Urothelium cell line (cell line): Measurements from ENCODE around the gene CRACR2A.

Source experiments
- DNase-seq: peaks from one replicate; pipeline ENCODE4 v3.0.0; 2011; ENCODE audit warnings: low spot score, mixed read lengths
- FAIRE-seq: peaks from 2 replicates; lab custom pipeline; 2011; peaks lifted over from hg19 to GRCh38; lab: Jason Lieb, UNC

CRACR2A gene

DNA sequence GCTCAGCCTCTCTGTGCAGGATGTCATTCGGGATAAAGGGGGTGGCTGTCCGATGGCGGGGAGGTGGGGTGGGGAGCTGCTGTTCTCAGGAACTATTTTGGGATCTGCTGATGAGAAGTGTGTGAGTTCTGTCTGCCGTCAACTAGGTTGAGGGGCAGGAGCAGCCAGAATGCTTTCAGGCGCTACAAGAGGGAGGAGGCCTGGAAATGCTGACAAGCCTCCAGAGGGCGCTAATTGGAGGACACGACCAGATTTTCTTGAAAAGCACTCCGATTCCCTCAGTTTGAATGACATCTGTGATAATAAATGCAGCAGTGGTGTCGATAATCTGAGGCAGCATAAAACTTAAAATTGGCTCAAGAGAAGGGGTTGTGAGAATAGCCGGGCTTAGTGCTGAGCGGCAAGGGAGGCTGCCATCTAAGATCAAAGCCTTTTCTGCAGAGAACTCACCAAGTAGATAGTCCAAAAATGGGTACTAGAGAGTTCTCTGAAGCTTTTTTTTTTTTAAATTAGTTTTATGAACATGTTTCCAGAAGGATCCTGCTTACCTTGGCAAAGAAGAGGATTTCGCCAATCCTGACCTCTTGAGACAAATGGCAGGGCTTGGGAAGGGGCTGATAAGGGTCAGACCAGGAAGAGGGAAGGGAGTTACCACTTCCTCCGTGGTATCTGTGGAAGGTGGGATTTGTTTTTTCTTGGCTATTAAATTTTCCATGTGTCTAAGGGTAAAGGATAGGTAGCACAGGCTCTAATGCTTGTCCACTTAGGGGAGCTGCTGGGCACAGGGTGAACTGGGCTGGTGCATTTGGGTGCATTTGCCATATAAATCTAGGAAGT is 94.4 kb downstream of the CRACR2A start:
- FAIRE-seq (no peak), DNase-seq (peak; percentile 27)

DNA sequence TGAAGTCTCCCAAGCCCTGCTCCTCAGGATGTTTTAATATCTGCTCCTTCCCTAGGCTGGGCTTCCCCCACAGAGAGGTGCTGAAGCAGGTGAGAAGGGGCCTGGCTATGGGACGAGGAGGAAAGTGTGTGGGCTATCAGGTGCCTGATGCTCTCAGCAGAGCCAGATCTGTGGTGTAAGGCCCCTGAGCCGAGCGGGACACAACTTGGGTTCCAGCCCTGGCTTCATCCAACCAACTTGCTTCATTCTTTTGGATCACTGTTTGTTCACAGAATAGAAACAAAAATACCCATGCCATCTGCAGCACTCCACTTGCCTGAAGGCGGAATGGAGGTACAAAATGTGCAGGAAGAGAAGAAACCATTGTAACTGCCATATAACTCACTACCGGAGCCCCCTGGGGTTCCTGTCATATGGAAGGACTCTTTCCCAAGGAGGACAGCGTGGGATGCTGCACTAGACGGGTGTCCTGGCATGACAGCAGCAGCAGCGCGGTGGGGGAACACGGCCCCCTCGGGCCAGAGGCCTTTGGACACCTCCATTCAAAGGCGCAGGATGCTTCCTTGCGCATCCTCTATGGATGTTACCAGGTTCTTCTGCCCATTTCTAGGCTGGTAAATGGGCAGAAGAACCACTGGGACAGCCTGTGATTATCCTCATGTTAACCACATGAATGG is 95.8 kb downstream of the CRACR2A start:
- no peak for DNase-seq
- FAIRE-seq: no peak

DNA sequence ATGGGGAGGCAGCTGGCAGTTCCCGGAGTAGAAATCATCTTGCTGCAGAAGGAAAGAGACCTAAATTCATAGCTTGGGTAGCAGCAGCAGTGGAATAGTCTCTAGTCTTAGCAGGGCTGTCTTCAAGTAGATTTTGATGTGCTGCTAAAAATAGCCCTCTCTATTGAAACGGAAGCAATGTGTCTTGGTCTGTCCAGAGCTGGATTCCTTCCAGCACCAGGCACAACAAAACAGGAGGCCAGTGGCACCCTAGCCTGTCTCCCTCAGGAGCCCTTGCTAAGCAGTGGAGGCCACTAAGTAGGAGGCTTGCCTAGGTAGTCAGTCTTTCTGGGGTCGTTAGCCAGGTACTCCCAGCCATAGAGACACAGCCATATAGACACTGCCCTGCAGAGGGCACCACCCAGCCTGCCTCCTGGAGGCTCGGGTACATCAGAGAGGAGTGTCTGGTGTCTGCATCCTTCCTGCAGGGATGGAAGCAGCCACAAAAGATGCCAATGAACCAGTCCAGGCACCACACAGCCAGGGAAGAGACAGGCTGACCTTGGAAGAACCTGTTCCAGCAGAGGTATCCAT is 97.5 kb downstream of the CRACR2A start:
- FAIRE-seq: no peak
- DNase-seq: peak; percentile 57

GRCh38 chr12:3651585-3652424 is 101.1 kb downstream of the CRACR2A start:
- FAIRE-seq (no peak), DNase-seq (no peak)

- DNase-seq (no peak), FAIRE-seq (no peak)
These were observed 105.4 kb downstream of the CRACR2A start for GRCh38 chr12:3647504-3647903.

- peak; percentile 9 for FAIRE-seq
- no peak for DNase-seq
These were observed 106.2 kb downstream of the CRACR2A start for GRCh38 chr12:3646561-3647241.

DNA sequence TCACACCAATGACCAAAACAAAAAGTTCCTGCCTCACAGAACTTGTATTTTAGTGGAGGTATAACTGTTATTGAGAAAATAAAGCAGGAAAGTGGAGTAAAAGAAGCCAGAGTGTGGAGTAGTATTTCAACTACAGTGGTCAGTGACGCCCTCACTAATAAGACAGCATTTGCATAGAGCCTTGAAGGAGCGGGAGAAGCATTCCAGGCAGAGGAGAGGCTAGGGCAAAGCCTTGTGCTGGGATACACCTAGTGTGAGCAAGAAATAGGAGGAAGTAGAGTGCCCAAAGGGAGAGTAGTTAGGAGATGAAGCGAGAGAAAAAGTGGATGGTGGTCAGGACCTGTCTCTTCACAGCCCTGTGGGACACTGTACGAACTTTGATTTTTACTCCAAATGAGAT is 107.8 kb downstream of the CRACR2A start:
- DNase-seq (no peak), FAIRE-seq (no peak)

DNA sequence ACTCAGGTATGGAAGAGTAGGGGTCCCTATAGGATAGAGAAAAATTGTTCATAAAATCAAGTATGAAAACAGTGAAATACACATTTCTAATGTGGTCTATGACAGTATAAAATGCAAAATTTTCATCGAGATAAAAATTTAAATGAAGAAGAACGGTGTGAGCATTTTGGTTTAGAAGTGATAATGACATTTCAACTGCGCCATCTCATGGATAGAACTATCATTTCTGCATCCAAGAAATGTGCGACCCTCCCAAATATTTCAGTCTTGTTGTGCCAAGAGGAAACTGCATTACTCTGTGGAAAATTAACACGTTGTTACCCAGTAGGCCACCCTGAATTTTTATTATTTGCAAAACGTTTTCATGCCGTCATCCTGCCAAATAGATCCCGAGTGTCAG is 108.8 kb downstream of the CRACR2A start:
- FAIRE-seq (no peak), DNase-seq (no peak)

DNA sequence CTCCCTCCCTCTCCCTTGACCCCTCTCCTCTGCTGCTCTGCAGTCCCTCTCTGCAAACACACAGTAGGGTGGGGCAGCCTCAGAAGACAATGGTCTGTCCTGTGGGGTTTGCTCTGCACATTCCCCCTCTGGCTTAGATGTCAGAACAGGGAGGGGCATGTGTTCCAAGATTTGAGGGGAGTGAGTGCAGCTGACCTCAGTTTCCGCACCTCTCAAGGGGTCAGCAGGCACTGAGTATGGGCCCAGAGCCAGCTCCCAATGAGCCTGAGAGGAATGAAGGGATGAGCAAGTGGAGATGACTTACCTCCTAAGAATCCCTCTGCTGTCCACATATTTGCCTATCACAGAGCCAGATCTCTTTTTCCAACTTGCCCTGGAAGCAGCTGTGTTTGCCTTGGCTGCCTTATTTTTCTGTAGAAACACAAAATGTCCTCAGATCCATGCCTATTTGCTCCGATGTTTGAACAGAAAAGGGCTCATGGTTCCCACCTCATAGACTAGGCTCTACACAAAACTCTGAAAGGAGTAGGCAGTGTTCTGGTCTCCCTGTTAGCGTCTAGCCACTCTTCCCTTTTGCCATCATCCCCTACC is 111.4 kb downstream of the CRACR2A start:
- peak; percentile 83 for DNase-seq
- peak; percentile 94 for FAIRE-seq

GRCh38 chr12:3636328-3636727 is 116.6 kb downstream of the CRACR2A start:
- no peak for FAIRE-seq
- DNase-seq: no peak

DNA sequence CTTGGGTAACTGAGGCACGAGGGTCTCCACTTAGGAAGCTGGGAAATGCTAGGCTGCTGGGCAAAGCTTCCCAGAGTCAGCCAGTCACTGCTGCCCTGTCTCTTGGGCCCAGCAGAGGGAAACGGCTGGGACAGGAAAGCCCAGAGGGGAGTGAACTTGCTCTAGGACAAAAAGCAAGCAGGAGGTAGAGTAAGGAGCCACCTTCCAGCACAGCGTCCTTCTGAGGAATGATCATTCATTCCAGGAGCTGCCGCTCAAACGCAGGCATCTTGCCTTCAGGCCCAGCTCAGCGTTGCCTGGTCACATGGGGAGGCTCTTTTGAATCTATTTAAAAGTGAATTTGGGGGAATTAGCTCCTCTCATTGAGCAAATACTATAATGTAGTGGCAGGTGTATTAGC is 118.6 kb downstream of the CRACR2A start:
- FAIRE-seq (no peak), DNase-seq (no peak)

- no peak for DNase-seq
- no peak for FAIRE-seq
These were observed 119.5 kb downstream of the CRACR2A start for GRCh38 chr12:3633396-3633795.

- FAIRE-seq (no peak), DNase-seq (no peak)
These were observed 120.2 kb downstream of the CRACR2A start for GRCh38 chr12:3632754-3633153.

DNA sequence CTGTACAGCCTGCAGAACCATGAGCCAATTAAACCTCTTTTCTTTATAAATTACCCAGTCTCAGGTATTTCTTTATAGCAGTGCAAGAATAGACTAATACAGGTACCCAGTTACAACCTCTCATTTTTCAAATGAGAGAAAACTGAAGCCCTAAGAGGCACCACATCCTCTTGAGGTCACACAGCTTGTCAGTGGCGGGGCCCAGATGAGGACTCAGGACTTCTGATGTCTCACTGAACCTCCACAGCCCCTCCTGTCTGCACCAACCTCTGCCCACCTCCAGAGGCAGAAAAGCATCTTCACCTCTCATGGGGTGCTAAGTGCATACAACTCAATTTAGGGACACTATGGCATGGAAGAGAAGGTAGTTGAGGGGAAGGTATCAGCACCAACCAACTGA is 120.7 kb downstream of the CRACR2A start:
- DNase-seq (no peak), FAIRE-seq (no peak)

GRCh38 chr12:3631759-3632158 is 121.2 kb downstream of the CRACR2A start:
- DNase-seq (no peak), FAIRE-seq (peak; percentile 27)

DNA sequence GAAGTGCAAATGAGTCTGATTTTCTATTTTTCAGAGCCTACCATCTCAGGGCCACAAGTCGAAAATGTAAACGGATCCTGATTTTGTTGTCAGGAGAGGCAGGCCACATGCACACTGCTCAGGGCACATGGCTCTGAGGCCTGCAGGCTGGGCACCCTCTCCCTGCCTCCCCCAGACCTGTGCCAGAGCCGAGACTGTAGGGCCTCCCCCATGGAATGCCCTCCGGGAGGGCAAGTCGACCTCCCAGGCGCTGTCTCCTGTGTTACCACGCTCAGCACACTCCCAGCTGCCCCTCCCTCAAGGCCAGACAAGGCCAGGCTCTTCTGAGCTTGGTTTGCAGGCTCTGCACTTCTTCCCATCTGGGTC is 121.7 kb downstream of the CRACR2A start:
- no peak for DNase-seq

GRCh38 chr12:3630621-3631271 is 122.2 kb downstream of the CRACR2A start:
- no peak for DNase-seq
- no peak for FAIRE-seq

More for the DNA sequence above, 121.7 kb downstream of the CRACR2A start:
- no peak for FAIRE-seq

- DNase-seq (no peak), FAIRE-seq (peak; percentile 81)
These were observed 122.8 kb downstream of the CRACR2A start for GRCh38 chr12:3630111-3630510.

DNA sequence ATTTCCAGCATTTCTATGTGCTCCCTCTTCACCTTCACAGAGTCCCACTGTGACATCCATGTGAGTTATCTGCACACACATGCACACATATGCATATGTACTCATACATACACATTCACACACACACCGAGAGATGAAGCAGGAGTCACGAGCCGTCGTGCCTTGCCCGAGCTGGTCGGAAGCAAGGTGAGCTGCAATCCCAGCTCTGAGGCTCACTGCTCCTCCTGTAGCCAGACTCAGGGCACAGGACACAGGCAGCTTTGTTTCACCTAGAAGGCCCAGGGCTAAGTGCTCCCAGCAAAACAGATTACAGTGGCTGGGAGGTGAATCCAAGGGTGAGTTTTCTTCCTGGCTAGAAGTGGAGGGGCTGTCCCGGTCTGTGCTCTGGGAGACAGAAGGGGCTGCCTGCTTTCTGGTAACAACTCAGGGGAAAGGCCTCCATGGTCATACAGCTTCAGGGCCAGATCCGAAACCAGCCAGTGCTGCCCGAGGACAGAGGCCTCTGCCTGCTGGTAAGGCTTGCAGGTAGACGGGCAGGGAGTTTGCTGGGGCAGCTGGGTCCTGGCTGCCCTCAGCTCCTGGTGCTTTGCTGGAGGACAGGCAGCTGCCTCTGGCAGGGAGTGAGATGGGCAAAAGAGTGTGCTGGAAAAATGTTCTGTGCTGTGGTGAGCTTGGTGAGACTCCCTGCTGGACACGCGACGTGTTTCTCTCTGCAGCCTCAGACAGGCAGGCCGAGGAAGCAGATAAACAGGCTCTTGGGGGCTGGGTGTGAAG is 123.7 kb downstream of the CRACR2A start:
- DNase-seq (no peak), FAIRE-seq (peak; percentile 61)
